ENCODE measurements around the gene CALD1.

Gene CALD1

GRCh38 chr7:134789967-134790685 is 10.7 kb downstream of the CALD1 start:
- DNase-seq = no peak

- no peak for DNase-seq
These were observed 13.5 kb downstream of the CALD1 start for GRCh38 chr7:134792968-134793367.

GRCh38 chr7:134795231-134795630 is 15.8 kb downstream of the CALD1 start:
- DNase-seq = no peak

GRCh38 chr7:134798155-134798554 is 18.7 kb downstream of the CALD1 start:
- no peak for DNase-seq

GRCh38 chr7:134799377-134799776 is 19.9 kb downstream of the CALD1 start:
- DNase-seq = no peak

GRCh38 chr7:134802762-134803161 is 23.3 kb downstream of the CALD1 start:
- DNase-seq = no peak

GRCh38 chr7:134804351-134804750 is 24.9 kb downstream of the CALD1 start:
- no peak for DNase-seq

GRCh38 chr7:134804854-134805253 is 25.4 kb downstream of the CALD1 start:
- no peak for DNase-seq

GRCh38 chr7:134806197-134806596 is 26.8 kb downstream of the CALD1 start:
- no peak for DNase-seq

- no peak for DNase-seq
These were observed 30.2 kb downstream of the CALD1 start for GRCh38 chr7:134809616-134810015.

GRCh38 chr7:134811765-134812164 is 32.3 kb downstream of the CALD1 start:
- DNase-seq = no peak

GRCh38 chr7:134813663-134814396 is 34.4 kb downstream of the CALD1 start:
- DNase-seq = no peak

GRCh38 chr7:134814730-134815364 is 35.4 kb downstream of the CALD1 start:
- no peak for DNase-seq

GRCh38 chr7:134818613-134819345 is 39.3 kb downstream of the CALD1 start:
- no peak for DNase-seq

- DNase-seq = no peak
These were observed 40.0 kb downstream of the CALD1 start for GRCh38 chr7:134819401-134819800.

- DNase-seq = no peak
These were observed 40.9 kb downstream of the CALD1 start for GRCh38 chr7:134820295-134820694.

GRCh38 chr7:134820778-134821177 is 41.3 kb downstream of the CALD1 start:
- DNase-seq = no peak

GRCh38 chr7:134823400-134823799 is 44.0 kb downstream of the CALD1 start:
- DNase-seq = no peak

GRCh38 chr7:134825666-134826065 is 46.2 kb downstream of the CALD1 start:
- no peak for DNase-seq

- DNase-seq = no peak
These were observed 46.7 kb downstream of the CALD1 start for GRCh38 chr7:134826105-134826504.

GRCh38 chr7:134827436-134827835 is 48.0 kb downstream of the CALD1 start:
- no peak for DNase-seq

- no peak for DNase-seq
These were observed 48.5 kb downstream of the CALD1 start for GRCh38 chr7:134827889-134828288.

- no peak for DNase-seq
These were observed 48.9 kb downstream of the CALD1 start for GRCh38 chr7:134828361-134828760.
